Right lung (tissue), 10 donors: ENCODE data around the gene SFMBT1. TPM values are rescaled to one million over a fixed set of nuclear protein-coding genes. Genes with fewer than 3 reads are reported as not detected.

Source experiments
- DNase-seq, 2 donors: peaks; one replicate each; pipeline ENCODE4 v3.0.0-alpha.2; 2013
- long read RNA-seq, 8 donors: transcript quantifications; one replicate each; lab custom pipeline, GENCODE V29; 2026
- polyA plus RNA-seq, 5 donors: library from polyadenylated mRNA; unstranded; fragments of 120-200 nt; gene quantifications; one replicate each; pipeline versions ENCODE4 v1.2.1 to v1.2.3, GENCODE V29; 2013; ENCODE audit warnings: inconsistent platforms in 1 of 5, low replicate concordance in 1 of 5; ENCODE audit not compliant: insufficient read length in 5 of 5, insufficient read depth in 1 of 5

SFMBT1 gene
- 10 to 100 TPM in 1 of 5 donors, 1 to 10 TPM in 4; 7.4 to 10.9 (median 7.9) TPM for polyA plus RNA-seq
- long read RNA-seq, donor 1, full-length matches to known transcripts, result 1 of 1 reads
- long read RNA-seq, donor 1, partial matches to known transcripts, result 0 of 1 reads
- long read RNA-seq, donor 1, other reads (novel, unspliced or antisense), result 0 of 1 reads
- long read RNA-seq, donor 2, result 0 reads
- long read RNA-seq, donor 3, result 0 reads
- long read RNA-seq, donor 4, result 0 reads
- long read RNA-seq, donor 5, result 0 reads
- long read RNA-seq, donor 6, result 0 reads
- long read RNA-seq, donor 7, result 0 reads
- long read RNA-seq, donor 8, result 0 reads

GRCh38 chr3:53045518-53046170 lies at the start of gene SFMBT1:
SFMBT1 (minus strand) TSS chr3:53046073; CDS start chr3:52969128, 76,945 bp downstream.
- peak; percentile 75 for DNase-seq

- DNase-seq, result no peak
These were observed 47.1 kb upstream of the SFMBT1 start for GRCh38 chr3:53092942-53093341.

- no peak for DNase-seq
These were observed 46.3 kb upstream of the SFMBT1 start for GRCh38 chr3:53092216-53092615.

- DNase-seq, result no peak
These were observed 45.1 kb upstream of the SFMBT1 start for GRCh38 chr3:53091011-53091410.

GRCh38 chr3:53089511-53089910 lies 43.6 kb upstream of the SFMBT1 start:
- no peak for DNase-seq

- DNase-seq, result no peak
These were observed 39.6 kb upstream of the SFMBT1 start for GRCh38 chr3:53085476-53085875.

GRCh38 chr3:53084310-53085001 lies 38.6 kb upstream of the SFMBT1 start:
- DNase-seq, result no peak

- DNase-seq, result no peak
These were observed 38.1 kb upstream of the SFMBT1 start for GRCh38 chr3:53083949-53084309.

GRCh38 chr3:53083521-53083920 lies 37.6 kb upstream of the SFMBT1 start:
- DNase-seq, result peak in 1 of 2 donors; percentile 26

- no peak for DNase-seq
These were observed 36.9 kb upstream of the SFMBT1 start for GRCh38 chr3:53082736-53083135.

- no peak for DNase-seq
These were observed 35.4 kb upstream of the SFMBT1 start for GRCh38 chr3:53081318-53081717.

- no peak for DNase-seq
These were observed 34.8 kb upstream of the SFMBT1 start for GRCh38 chr3:53080612-53081205.

GRCh38 chr3:53079791-53080555 lies 34.1 kb upstream of the SFMBT1 start:
- no peak for DNase-seq

GRCh38 chr3:53079147-53079546 lies 33.3 kb upstream of the SFMBT1 start:
- no peak for DNase-seq

- DNase-seq, result no peak
These were observed 32.8 kb upstream of the SFMBT1 start for GRCh38 chr3:53078656-53079055.

GRCh38 chr3:53077476-53078220 lies 31.8 kb upstream of the SFMBT1 start:
- no peak for DNase-seq

- no peak for DNase-seq
These were observed 29.9 kb upstream of the SFMBT1 start for GRCh38 chr3:53075743-53076140.

GRCh38 chr3:53074761-53075742 lies 29.2 kb upstream of the SFMBT1 start:
- no peak for DNase-seq

- no peak for DNase-seq
These were observed 28.5 kb upstream of the SFMBT1 start for GRCh38 chr3:53074366-53074696.
